Neural cell (in vitro differentiated cells): ENCODE data around the gene MAFB.

ENCODE experiments used
- CTCF ChIP-seq: fragments of 450-650 bp; IDR thresholded peaks from 2 replicates; pipeline ENCODE4 v1.5.1; 2014; ENCODE audit warnings: antibody characterized with exemption, mild to moderate bottlenecking, moderate library complexity; ENCODE audit not compliant: poor library complexity, severe bottlenecking
- EP300 ChIP-seq: fragments of 450-650 bp; conservative IDR thresholded peaks from 2 replicates; pipeline ENCODE4 v1.6.1; 2014; ENCODE audit warnings: antibody characterized with exemption, mild to moderate bottlenecking, moderate library complexity; ENCODE audit not compliant: poor library complexity, severe bottlenecking
- EZH2 ChIP-seq: fragments of 200-600, 300-800 bp; shearing (Covaris generic), sonication (generic); IDR thresholded peaks from 2 replicates; pipeline ENCODE4 v1.6.1; 2014; ENCODE audit warnings: antibody characterized with exemption, low read length, borderline replicate concordance, mild to moderate bottlenecking; ENCODE audit not compliant: insufficient read depth, poor library complexity, severe bottlenecking
- MXI1 ChIP-seq: fragments of 450-650 bp; conservative IDR thresholded peaks from 2 replicates; pipeline ENCODE4 v1.6.1; 2014; ENCODE audit warnings: antibody characterized with exemption, mild to moderate bottlenecking; ENCODE audit not compliant: poor library complexity, severe bottlenecking
- POLR2AphosphoS5 ChIP-seq: IDR thresholded peaks from 2 replicates; pipeline ENCODE4 v1.6.1; 2012
- RAD21 ChIP-seq: fragments of 450-650 bp; conservative IDR thresholded peaks from 2 replicates; pipeline ENCODE4 v1.6.1; 2014; ENCODE audit warnings: antibody characterized with exemption, mild to moderate bottlenecking, moderate library complexity
- REST ChIP-seq: IDR thresholded peaks from 2 replicates; pipeline ENCODE4 v1.6.1; 2012; ENCODE audit warnings: borderline replicate concordance
- SMC3 ChIP-seq: fragments of 450-650 bp; conservative IDR thresholded peaks from 2 replicates; pipeline ENCODE4 v1.6.1; 2014; ENCODE audit warnings: antibody characterized with exemption, mild to moderate bottlenecking, moderate library complexity; ENCODE audit not compliant: poor library complexity
- TAF1 ChIP-seq: IDR thresholded peaks from 2 replicates; pipeline ENCODE4 v1.6.1; 2012; ENCODE audit warnings: low read depth

- TF ChIP-seq CTCF (no peak), EP300 (no peak), POLR2AphosphoS5 (no peak), REST (no peak), EZH2 (no peak), RAD21 (no peak), TAF1 (no peak), SMC3 (no peak), MXI1 (no peak)
Measured at GRCh38 chr20:40718982-40719729, 30.1 kb upstream of the MAFB start.
